HG03432 (cell line): ENCODE results near the gene SBSN.

Source experiments
- ATAC-seq: cut with Tn5 transposase; IDR thresholded peaks from one replicate; pipeline ENCODE4 v1.9.1; 2021; ENCODE audit warnings: mild to moderate bottlenecking, moderate library complexity; ENCODE audit not compliant: unreplicated experiment

The SBSN gene

GRCh38 chr19:35528218-35529038, at the start of gene SBSN:
TSS of gene SBSN (minus strand) at chr19:35528311. CDS start at chr19:35528281, 30 bp downstream.
- no peak for ATAC-seq

- no peak for ATAC-seq
Measured at GRCh38 chr19:35571406-35571965, 43.4 kb upstream of the SBSN start.

- ATAC-seq: no peak
Measured at GRCh38 chr19:35569281-35569781, 41.2 kb upstream of the SBSN start.

- ATAC-seq: no peak
Measured at GRCh38 chr19:35566738-35567137, 38.6 kb upstream of the SBSN start.

GRCh38 chr19:35565016-35565856, 37.1 kb upstream of the SBSN start:
- no peak for ATAC-seq

- no peak for ATAC-seq
Measured at GRCh38 chr19:35563207-35563829, 35.2 kb upstream of the SBSN start, which contains the start of gene ATP4A. TSS of gene ATP4A (minus strand) at chr19:35563658. CDS start at chr19:35563629, 29 bp downstream.

- no peak for ATAC-seq
Measured at GRCh38 chr19:35562776-35563175, 34.7 kb upstream of the SBSN start.

- ATAC-seq: no peak
Measured at GRCh38 chr19:35562336-35562735, 34.2 kb upstream of the SBSN start.

GRCh38 chr19:35561436-35561835, 33.3 kb upstream of the SBSN start:
- no peak for ATAC-seq

GRCh38 chr19:35560677-35561076, 32.6 kb upstream of the SBSN start:
- no peak for ATAC-seq

- no peak for ATAC-seq
Measured at GRCh38 chr19:35560271-35560670, 32.2 kb upstream of the SBSN start.

GRCh38 chr19:35559781-35560180, 31.7 kb upstream of the SBSN start:
- no peak for ATAC-seq

GRCh38 chr19:35559281-35559659, 31.2 kb upstream of the SBSN start:
- ATAC-seq: peak; percentile 64

- no peak for ATAC-seq
Measured at GRCh38 chr19:35558400-35559280, 30.5 kb upstream of the SBSN start.

- ATAC-seq: no peak
Measured at GRCh38 chr19:35557539-35558399, 29.7 kb upstream of the SBSN start.

- no peak for ATAC-seq
Measured at GRCh38 chr19:35556846-35557538, 28.9 kb upstream of the SBSN start.

- no peak for ATAC-seq
Measured at GRCh38 chr19:35556025-35556590, 28.0 kb upstream of the SBSN start.
